Smooth muscle cell (in vitro differentiated cells): ENCODE measurements around the gene SCNN1B. TPM values are rescaled to one million over a fixed set of nuclear protein-coding genes. Genes with fewer than 3 reads are reported as not detected.
"Not testable (repeated sequence)": the region's sequence is repeated elsewhere in the genome, so short reads cannot be mapped to it uniquely, and the experiment has no call there.

ENCODE experiments used
- DNase-seq: peaks from one replicate; lab custom pipeline; 2025; ENCODE audit not compliant: unreplicated experiment; lab: John Stamatoyannopoulos, UW
- H2AFZ ChIP-seq: fragments of 200-600 bp; sonication (generic); 2 replicates; pipeline ENCODE4 v1.6.0; 2016; ENCODE audit warnings: antibody characterized with exemption, low read depth, mild to moderate bottlenecking
- H3F3A ChIP-seq: fragments of 200-600 bp; sonication (generic); 2 replicates; pipeline ENCODE4 v1.6.0; 2017; ENCODE audit warnings: antibody characterized with exemption, low read depth
- H3K27ac ChIP-seq: fragments of 200-600 bp; sonication (generic); 2 replicates; pipeline ENCODE4 v1.5.1; 2016; ENCODE audit warnings: low read depth, mild to moderate bottlenecking
- H3K27me3 ChIP-seq: fragments of 200-600 bp; sonication (generic); 2 replicates; pipeline ENCODE4 v1.6.1; 2016; ENCODE audit warnings: low read depth, mild to moderate bottlenecking
- H3K36me3 ChIP-seq: fragments of 200-600 bp; sonication (generic); 2 replicates; pipeline ENCODE4 v1.5.1; 2016; ENCODE audit warnings: low read depth
- H3K4me1 ChIP-seq: fragments of 200-600 bp; sonication (generic); 2 replicates; pipeline ENCODE4 v1.5.1; 2016; ENCODE audit warnings: low read depth
- H3K4me2 ChIP-seq: fragments of 200-600 bp; sonication (generic); 2 replicates; pipeline ENCODE4 v1.6.0; 2016; ENCODE audit warnings: mild to moderate bottlenecking
- H3K4me3 ChIP-seq: fragments of 200-600 bp; sonication (generic); 2 replicates; pipeline ENCODE4 v1.5.1; 2016; ENCODE audit warnings: mild to moderate bottlenecking
- H3K79me2 ChIP-seq: fragments of 200-600 bp; sonication (generic); 2 replicates; pipeline ENCODE4 v1.6.0; 2016; ENCODE audit warnings: low read depth, mild to moderate bottlenecking
- H3K9ac ChIP-seq: fragments of 200-600 bp; sonication (generic); 2 replicates; pipeline ENCODE4 v1.6.0; 2016; ENCODE audit warnings: low read depth
- H3K9me3 ChIP-seq: fragments of 200-600 bp; sonication (generic); replicated peaks from 2 replicates; pipeline ENCODE4 v1.5.1; 2016; ENCODE audit warnings: low read depth
- H4K20me1 ChIP-seq: fragments of 200-600 bp; sonication (generic); 2 replicates; pipeline ENCODE4 v1.6.0; 2016; ENCODE audit warnings: low read depth
- WGBS: methylation state at CpG from one replicate; pipeline ENCODE4 v1.1.7; 2016; ENCODE audit warnings: low lambda C conversion rate; 5-methylcytosine and 5-hydroxymethylcytosine counted together
- polyA plus RNA-seq: library from polyadenylated mRNA; unstranded; fragments of >200 nt; fragmentation: Nextera tagmentation; extraction: Ambion mirVana; gene quantifications from 2 replicates; pipeline ENCODE4 v1.2.1, GENCODE V29; 2016
- total RNA-seq: library from RNA; depleted of rRNA; stranded (reverse); fragments of >200 nt; gene quantifications from 2 replicates; pipeline ENCODE4 v1.2.3, GENCODE V29; 2014
- TF ChIP-seq, protein P1 (sequence below): fragments of 200-600 bp; sonication (generic); IDR thresholded peaks from 2 replicates; pipeline ENCODE4 v1.5.1; 2017; ENCODE audit warnings: borderline replicate concordance, mild to moderate bottlenecking, antibody characterized with exemption; ENCODE audit not compliant: insufficient read depth, poor library complexity, severe bottlenecking

The SCNN1B gene
- total and polyA plus RNA-seq, 2 experiments from 2014 or later, result not detected

DNA sequence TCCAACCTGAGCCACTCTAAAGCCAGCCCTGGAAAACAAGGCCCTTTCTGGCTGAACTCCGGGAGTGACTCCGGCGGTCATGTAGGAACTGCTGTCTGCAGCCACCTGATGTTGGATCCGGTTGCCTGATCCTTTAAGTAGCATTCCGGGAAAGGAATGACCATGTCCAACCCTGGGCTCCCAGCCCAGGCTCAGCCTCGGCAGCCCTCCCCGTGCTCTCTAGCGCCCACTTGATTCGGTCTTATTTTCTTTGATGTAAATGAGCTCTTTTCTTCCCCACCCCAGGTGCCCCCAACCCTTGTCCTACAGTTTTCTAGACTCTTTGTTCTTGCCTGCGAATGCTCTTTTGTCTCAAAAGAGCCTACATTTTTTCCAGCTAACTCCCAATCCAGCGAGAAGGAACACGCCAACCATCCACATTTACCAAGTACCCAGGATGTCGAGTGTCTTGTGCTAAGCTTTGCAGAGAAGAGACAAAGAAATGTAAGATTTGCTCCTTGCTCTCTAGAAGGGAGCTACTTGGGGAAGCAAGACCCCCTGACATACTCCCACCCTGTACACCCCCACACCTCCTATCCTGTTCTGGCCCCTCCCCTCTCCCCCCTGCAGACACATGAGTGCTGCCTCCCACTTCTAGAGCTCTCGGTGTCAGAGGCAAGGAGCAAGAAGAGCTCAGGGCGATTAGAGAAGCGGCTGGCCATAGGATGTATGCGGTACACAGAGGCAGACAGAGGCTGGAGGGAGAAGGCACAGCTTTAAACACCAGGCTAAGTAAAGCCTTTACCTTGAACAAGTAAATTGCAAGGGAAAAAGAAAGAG, 97.1 kb downstream of the SCNN1B start:
- Histone ChIP-seq H2AFZ (no peak overlapping the region), H3K27me3 (no peaks in the 10 kb centered on the region), H3K4me1 (peaks cover 9% of the 10 kb centered on the region), H3K79me2 (no peaks in the 10 kb centered on the region), H3K4me3 (no peak overlapping the region), H3K9me3 (no peaks in the 10 kb centered on the region), H3K36me3 (peaks cover 14% of the 10 kb centered on the region), H3K9ac (no peak overlapping the region), H3K4me2 (no peak overlapping the region), H3K27ac (no peak overlapping the region), H4K20me1 (no peaks in the 10 kb centered on the region), H3F3A (no peaks in the 10 kb centered on the region)
- 64% methylated on average over 17 of the region's 17 CpGs for WGBS
- TF ChIP-seq, protein P1, sequence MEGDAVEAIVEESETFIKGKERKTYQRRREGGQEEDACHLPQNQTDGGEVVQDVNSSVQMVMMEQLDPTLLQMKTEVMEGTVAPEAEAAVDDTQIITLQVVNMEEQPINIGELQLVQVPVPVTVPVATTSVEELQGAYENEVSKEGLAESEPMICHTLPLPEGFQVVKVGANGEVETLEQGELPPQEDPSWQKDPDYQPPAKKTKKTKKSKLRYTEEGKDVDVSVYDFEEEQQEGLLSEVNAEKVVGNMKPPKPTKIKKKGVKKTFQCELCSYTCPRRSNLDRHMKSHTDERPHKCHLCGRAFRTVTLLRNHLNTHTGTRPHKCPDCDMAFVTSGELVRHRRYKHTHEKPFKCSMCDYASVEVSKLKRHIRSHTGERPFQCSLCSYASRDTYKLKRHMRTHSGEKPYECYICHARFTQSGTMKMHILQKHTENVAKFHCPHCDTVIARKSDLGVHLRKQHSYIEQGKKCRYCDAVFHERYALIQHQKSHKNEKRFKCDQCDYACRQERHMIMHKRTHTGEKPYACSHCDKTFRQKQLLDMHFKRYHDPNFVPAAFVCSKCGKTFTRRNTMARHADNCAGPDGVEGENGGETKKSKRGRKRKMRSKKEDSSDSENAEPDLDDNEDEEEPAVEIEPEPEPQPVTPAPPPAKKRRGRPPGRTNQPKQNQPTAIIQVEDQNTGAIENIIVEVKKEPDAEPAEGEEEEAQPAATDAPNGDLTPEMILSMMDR, result no peak
- no peak for DNase-seq

- H3K79me2 ChIP-seq, H3K4me2 ChIP-seq, H3K27ac ChIP-seq, H3F3A ChIP-seq, H3K27me3 ChIP-seq, H4K20me1 ChIP-seq, H3K9me3 ChIP-seq, H3K4me1 ChIP-seq, H2AFZ ChIP-seq, DNase-seq, H3K9ac ChIP-seq, H3K4me3 ChIP-seq: not testable (repeated sequence)
- WGBS, result 99% methylated on average over 7 of the region's 7 CpGs
- H3K36me3 ChIP-seq, result peaks cover 12% of the 10 kb centered on the region
These were observed 98.3 kb downstream of the SCNN1B start for GRCh38 chr16:23400447-23400846.

DNA sequence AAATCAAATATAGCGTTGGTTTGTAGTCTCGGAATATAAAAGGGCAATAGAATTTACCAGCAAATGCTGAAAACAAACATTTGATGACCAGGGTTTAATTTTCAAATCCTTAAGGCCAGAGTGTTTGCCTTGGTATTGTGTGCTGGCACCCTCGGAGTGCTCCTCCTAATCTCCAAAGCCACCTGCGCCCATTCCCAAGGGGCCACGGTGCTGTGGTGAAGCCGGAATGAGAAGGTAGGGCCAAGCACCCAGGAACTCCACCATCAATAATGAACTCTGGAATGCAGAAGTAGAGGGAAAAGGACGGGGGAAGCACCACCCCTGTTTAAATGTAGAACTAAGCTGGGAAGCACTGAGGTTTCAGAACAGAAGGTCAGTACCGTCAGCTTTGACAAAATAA, 99.0 kb downstream of the SCNN1B start:
- Histone ChIP-seq H3K9ac (no peak overlapping the region), H3K36me3 (peaks cover 17% of the 10 kb centered on the region), H3K27ac (no peak overlapping the region), H4K20me1 (no peaks in the 10 kb centered on the region), H3K9me3 (no peaks in the 10 kb centered on the region), H3K79me2 (no peaks in the 10 kb centered on the region), H3K4me3 (no peak overlapping the region), H3K27me3 (no peaks in the 10 kb centered on the region), H3K4me2 (no peak overlapping the region), H2AFZ (no peak overlapping the region), H3F3A (no peaks in the 10 kb centered on the region), H3K4me1 (peaks cover 9% of the 10 kb centered on the region)
- WGBS, result 97% methylated on average over 8 of the region's 8 CpGs
- TF ChIP-seq, protein P1, result no peak
- no peak for DNase-seq

GRCh38 chr16:23402100-23402499, 100.0 kb downstream of the SCNN1B start:
- peaks cover 17% of the 10 kb centered on the region for H3K36me3 ChIP-seq

More at GRCh38 chr16:23402100-23402499, 100.0 kb downstream of the SCNN1B start:
- no peaks in the 10 kb centered on the region for H3F3A ChIP-seq
- H3K4me2 ChIP-seq, result no peak overlapping the region
- no peak overlapping the region for H3K27ac ChIP-seq
- H3K9ac ChIP-seq, result no peak overlapping the region
- no peaks in the 10 kb centered on the region for H4K20me1 ChIP-seq
- no peak for DNase-seq
- TF ChIP-seq, protein P1, result no peak
- no peaks in the 10 kb centered on the region for H3K27me3 ChIP-seq
- no peaks in the 10 kb centered on the region for H3K9me3 ChIP-seq
- no peak overlapping the region for H3K4me3 ChIP-seq
- 100% methylated on average over 2 of the region's 2 CpGs for WGBS
- H3K79me2 ChIP-seq, result no peaks in the 10 kb centered on the region
- no peak overlapping the region for H2AFZ ChIP-seq
- H3K4me1 ChIP-seq, result peaks cover 9% of the 10 kb centered on the region
